Measurements from ENCODE around the gene NAA16. TPM values are rescaled to one million over a fixed set of nuclear protein-coding genes. Genes with fewer than 3 reads are reported as not detected.

The NAA16 gene
- total RNA-seq (2022; extraction: Qiagen RNA extraction) = 7.3 to 8.2 TPM (median 7.9 TPM) in 5 replicates

DNA sequence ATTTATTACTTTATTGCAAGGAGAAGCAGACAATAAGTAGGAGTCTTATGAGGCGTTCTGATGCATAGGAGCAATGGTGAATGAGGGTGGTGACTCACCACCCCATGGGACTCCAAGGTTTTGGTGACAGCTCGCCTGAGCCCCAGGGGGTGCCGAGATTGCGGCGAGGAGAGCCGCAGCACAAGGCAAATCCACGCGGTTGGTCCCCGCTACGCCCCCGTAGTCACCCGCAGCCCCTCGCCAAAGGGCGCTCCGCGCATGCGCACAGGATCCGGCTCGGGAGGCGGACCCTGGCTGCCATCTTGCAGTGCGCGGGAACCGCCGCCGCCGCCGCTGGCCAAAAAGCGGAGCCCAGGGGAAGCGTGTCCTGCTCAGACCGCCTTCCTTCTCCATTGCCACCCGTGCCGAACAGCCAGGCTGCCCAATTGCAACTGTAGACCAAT, at the start of gene NAA16:
Gene NAA16, plus strand, starts transcription at position 305 of the 443 bp plus-strand sequence. CDS start 262 bp downstream, outside the sequence.

GRCh38 chr13:41263261-41263971, 47.7 kb upstream of the NAA16 start, which contains the start of gene MTRF1:
Gene MTRF1, minus strand, starts transcription at chr13:41263576. Its CDS starts 2,669 bp downstream, at chr13:41260907.

Other genes starting within 250 kb of the NAA16 start
- gene WBP4, start 249.8 kb upstream of the NAA16 start, total RNA-seq (2022; extraction: Qiagen RNA extraction) = 8.0 to 9.6 TPM (median 8.3 TPM) in 5 replicates
- 4.1 to 5.3 TPM (median 4.7 TPM) in 5 replicates for gene KBTBD6, start 178.5 kb upstream of the NAA16 start, total RNA-seq (2022; extraction: Qiagen RNA extraction)
- 1.8 to 2.5 TPM (median 2.1 TPM) in 5 replicates for gene KBTBD7, start 116.7 kb upstream of the NAA16 start, total RNA-seq (2022; extraction: Qiagen RNA extraction)
- 4.0 to 6.8 TPM (median 5.1 TPM) in 5 replicates for gene MTRF1, start 47.7 kb upstream of the NAA16 start, total RNA-seq (2022; extraction: Qiagen RNA extraction)
- gene RGCC, start 146.3 kb downstream of the NAA16 start, total RNA-seq (2022; extraction: Qiagen RNA extraction) = 6.0 to 10.3 TPM (median 8.4 TPM) in 5 replicates